ENCODE data around the gene VEZF1. TPM values are rescaled to one million over a fixed set of nuclear protein-coding genes. Genes with fewer than 3 reads are reported as not detected.
"Not testable (repeated sequence)": the region's sequence is repeated elsewhere in the genome, so short reads cannot be mapped to it uniquely, and the experiment has no call there.

VEZF1 gene
- total RNA-seq, 2 donors from 2014 or later: 68.4 to 75.5 TPM

GRCh38 chr17:57966246-57966645, 21.8 kb downstream of the VEZF1 start:
- ATAC-seq (ENCODE audit: insufficient number of reproducible peaks, low FRiP score, low read depth) (no peak), DNase-seq (ENCODE audit: low spot score) (no peak)
- no peak overlapping the region for H3K4me3 ChIP-seq
- no peaks in the 10 kb centered on the region for H3K4me1 ChIP-seq (ENCODE audit: control insufficient read depth in 1 of 2, low read depth in 2 of 2)
- H3K9me3 ChIP-seq: no peaks in the 10 kb centered on the region
- TF ChIP-seq, protein P1, sequence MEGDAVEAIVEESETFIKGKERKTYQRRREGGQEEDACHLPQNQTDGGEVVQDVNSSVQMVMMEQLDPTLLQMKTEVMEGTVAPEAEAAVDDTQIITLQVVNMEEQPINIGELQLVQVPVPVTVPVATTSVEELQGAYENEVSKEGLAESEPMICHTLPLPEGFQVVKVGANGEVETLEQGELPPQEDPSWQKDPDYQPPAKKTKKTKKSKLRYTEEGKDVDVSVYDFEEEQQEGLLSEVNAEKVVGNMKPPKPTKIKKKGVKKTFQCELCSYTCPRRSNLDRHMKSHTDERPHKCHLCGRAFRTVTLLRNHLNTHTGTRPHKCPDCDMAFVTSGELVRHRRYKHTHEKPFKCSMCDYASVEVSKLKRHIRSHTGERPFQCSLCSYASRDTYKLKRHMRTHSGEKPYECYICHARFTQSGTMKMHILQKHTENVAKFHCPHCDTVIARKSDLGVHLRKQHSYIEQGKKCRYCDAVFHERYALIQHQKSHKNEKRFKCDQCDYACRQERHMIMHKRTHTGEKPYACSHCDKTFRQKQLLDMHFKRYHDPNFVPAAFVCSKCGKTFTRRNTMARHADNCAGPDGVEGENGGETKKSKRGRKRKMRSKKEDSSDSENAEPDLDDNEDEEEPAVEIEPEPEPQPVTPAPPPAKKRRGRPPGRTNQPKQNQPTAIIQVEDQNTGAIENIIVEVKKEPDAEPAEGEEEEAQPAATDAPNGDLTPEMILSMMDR (IDR thresholded peaks at IDR 0.05): no peak
- no peak overlapping the region for H3K27ac ChIP-seq
- no peaks in the 10 kb centered on the region for H3K36me3 ChIP-seq
- H3K27me3 ChIP-seq (replicated peaks; ENCODE audit: insufficient read depth): no peaks in the 10 kb centered on the region

DNA sequence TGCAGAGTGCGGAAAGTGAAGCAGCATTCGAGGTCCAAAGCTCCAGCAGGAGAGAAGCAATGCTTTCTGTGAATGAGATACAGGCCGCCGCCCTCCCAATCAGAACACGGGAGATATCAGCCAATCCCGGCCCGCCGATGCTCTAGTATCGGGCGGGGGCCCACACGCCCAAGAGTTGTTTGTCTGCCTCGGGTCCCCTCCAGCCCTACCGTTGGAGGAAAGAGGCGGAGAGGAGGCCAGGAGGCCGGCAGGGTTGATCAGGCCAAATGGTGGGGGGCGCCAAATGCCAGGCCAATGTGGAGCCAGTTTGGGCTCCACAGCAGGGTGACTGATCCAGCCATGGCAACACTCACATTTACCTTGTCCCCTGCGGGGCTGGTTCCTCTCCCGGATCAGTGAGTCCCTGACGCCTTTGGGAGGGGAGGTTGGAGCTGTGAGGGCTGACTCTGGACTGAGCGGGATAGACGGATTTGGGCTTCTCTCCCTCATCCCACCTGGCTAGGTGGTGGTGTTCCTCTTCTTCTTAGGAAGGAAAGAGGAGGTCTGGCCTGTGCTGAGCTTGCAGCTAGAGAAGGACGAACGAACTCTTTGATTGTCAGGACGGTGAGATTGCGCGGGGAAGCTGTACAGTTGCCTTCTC, 22.4 kb downstream of the VEZF1 start:
- ATAC-seq (ENCODE audit: insufficient number of reproducible peaks, low FRiP score, low read depth): no peak
- H3K9me3 ChIP-seq: no peaks in the 10 kb centered on the region

DNA sequence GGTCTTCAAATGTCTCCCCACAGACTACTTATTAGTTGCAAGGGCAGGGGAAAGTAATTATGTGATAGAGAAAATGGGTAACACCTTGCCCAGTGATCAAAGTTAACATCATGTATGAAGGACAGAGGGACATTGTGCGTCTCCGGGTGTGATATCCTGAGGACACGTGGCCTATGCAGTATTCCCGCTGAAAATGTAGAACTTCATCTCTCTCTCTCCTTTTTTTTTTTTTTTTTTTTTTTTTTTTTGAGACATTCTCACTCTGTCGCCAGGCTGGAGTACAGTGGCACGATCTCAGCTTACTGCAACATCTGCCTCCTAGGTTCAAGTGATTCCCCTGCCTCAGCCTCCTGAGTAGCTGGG, 24.9 kb downstream of the VEZF1 start:
- H3K9me3 ChIP-seq: no peaks in the 10 kb centered on the region
- H3K4me3 ChIP-seq: no peak overlapping the region
- DNase-seq (ENCODE audit: low spot score) (no peak), ATAC-seq (ENCODE audit: insufficient number of reproducible peaks, low FRiP score, low read depth) (no peak)
- H3K36me3 ChIP-seq: no peaks in the 10 kb centered on the region
- no peak overlapping the region for H3K27ac ChIP-seq
- TF ChIP-seq, protein P1 (IDR thresholded peaks at IDR 0.05): no peak
- H3K27me3 ChIP-seq (replicated peaks; ENCODE audit: insufficient read depth): no peaks in the 10 kb centered on the region
- H3K4me1 ChIP-seq (ENCODE audit: control insufficient read depth in 1 of 2, low read depth in 2 of 2): no peaks in the 10 kb centered on the region

More for the DNA sequence above, 22.4 kb downstream of the VEZF1 start:
- Histone ChIP-seq H3K27me3 (replicated peaks; ENCODE audit: insufficient read depth) (no peaks in the 10 kb centered on the region), H3K4me1 (ENCODE audit: control insufficient read depth in 1 of 2, low read depth in 2 of 2) (no peaks in the 10 kb centered on the region), H3K36me3 (no peaks in the 10 kb centered on the region), H3K4me3 (no peak overlapping the region), H3K27ac (no peak overlapping the region)
- TF ChIP-seq, protein P1 (IDR thresholded peaks at IDR 0.05): no peak
- DNase-seq (ENCODE audit: low spot score): no peak

- H3K9me3 ChIP-seq: no peaks in the 10 kb centered on the region
- H3K36me3 ChIP-seq: no peaks in the 10 kb centered on the region
- DNase-seq (ENCODE audit: low spot score): no peak
- no peak for ATAC-seq (ENCODE audit: insufficient number of reproducible peaks, low FRiP score, low read depth)
- no peak overlapping the region for H3K4me3 ChIP-seq
- H3K27me3 ChIP-seq (replicated peaks; ENCODE audit: insufficient read depth): no peaks in the 10 kb centered on the region
- no peak overlapping the region for H3K27ac ChIP-seq
- H3K4me1 ChIP-seq (ENCODE audit: control insufficient read depth in 1 of 2, low read depth in 2 of 2): no peaks in the 10 kb centered on the region
- TF ChIP-seq, protein P1 (IDR thresholded peaks at IDR 0.05): no peak
Observed at GRCh38 chr17:57962279-57963148, 25.5 kb downstream of the VEZF1 start.

- Histone ChIP-seq H3K4me3 (no peak overlapping the region), H3K36me3 (no peaks in the 10 kb centered on the region), H3K9me3 (no peaks in the 10 kb centered on the region), H3K4me1 (ENCODE audit: control insufficient read depth in 1 of 2, low read depth in 2 of 2) (peaks cover 0 to 11% of the 10 kb centered on the region in 2 donors), H3K27me3 (replicated peaks; ENCODE audit: insufficient read depth) (no peaks in the 10 kb centered on the region), H3K27ac (no peak overlapping the region)
- ATAC-seq (ENCODE audit: insufficient number of reproducible peaks, low FRiP score, low read depth) (no peak), DNase-seq (ENCODE audit: low spot score) (no peak)
- TF ChIP-seq, protein P1 (IDR thresholded peaks at IDR 0.05): no peak
Observed at GRCh38 chr17:57959929-57960328, 28.1 kb downstream of the VEZF1 start.

- not testable (repeated sequence) for DNase-seq (ENCODE audit: low spot score); H3K27me3 ChIP-seq (replicated peaks; ENCODE audit: insufficient read depth); H3K36me3 ChIP-seq; ATAC-seq (ENCODE audit: insufficient number of reproducible peaks, low FRiP score, low read depth); H3K4me3 ChIP-seq; H3K9me3 ChIP-seq; H3K27ac ChIP-seq
- H3K4me1 ChIP-seq (ENCODE audit: control insufficient read depth in 1 of 2, low read depth in 2 of 2): peaks cover 0 to 19% of the 10 kb centered on the region in 2 donors
Observed at GRCh38 chr17:57958391-57958790, 29.7 kb downstream of the VEZF1 start.

Measured in thoracic aorta (tissue), 2 donors.